Right lobe of liver (tissue), 6 donors: ENCODE measurements around the gene CCNL1. TPM values are rescaled to one million over a fixed set of nuclear protein-coding genes. Genes with fewer than 3 reads are reported as not detected.
"Not testable (repeated sequence)": the region's sequence is repeated elsewhere in the genome, so short reads cannot be mapped to it uniquely, and the experiment has no call there.

Source experiments
- ATAC-seq, 4 donors: fragments of 200-7000 bp; cut with Tn5 transposase; one replicate each; pipeline ENCODE4 v1.9.1; 2020; ENCODE audit warnings: mild to moderate bottlenecking in 4 of 4, moderate library complexity in 4 of 4
- DNase-seq, 3 donors: peaks; one replicate each; pipeline ENCODE4 v3.0.0-alpha.2; 2020
- H3K27ac ChIP-seq, 3 donors: fragments of 200-600 bp; one replicate each; pipeline ENCODE4 v1.8.0; 2022
- H3K27me3 ChIP-seq, 2 donors: fragments of 200-600 bp; one replicate each; pipeline ENCODE4 v1.8.0; 2022
- H3K36me3 ChIP-seq, 4 donors: fragments of 200-600 bp; sonication (generic) in 1 of 4; one replicate each; pipeline versions ENCODE4 v1.5.1 to v1.8.0; 2017 to 2022; ENCODE audit warnings: control low read depth in 1 of 4
- H3K4me1 ChIP-seq, 4 donors: fragments of 200-600 bp; sonication (generic) in 1 of 4; one replicate each; pipeline versions ENCODE4 v1.5.1 to v1.8.0; 2017 to 2022; ENCODE audit warnings: control low read depth in 1 of 4
- H3K4me3 ChIP-seq, 3 donors: fragments of 200-600 bp; one replicate each; pipeline ENCODE4 v1.8.0; 2022
- H3K9me3 ChIP-seq, 4 donors: fragments of 200-600 bp; sonication (generic) in 1 of 4; one replicate each; pipeline versions ENCODE4 v1.5.1 to v1.8.0; 2017 to 2022; ENCODE audit warnings: control low read depth in 1 of 4
- POLR2A ChIP-seq: fragments of 450-650 bp; IDR thresholded peaks from one replicate; pipeline ENCODE4 v1.6.1; 2017; ENCODE audit warnings: antibody characterized with exemption, mild to moderate bottlenecking
- WGBS: methylation state at CpG from one replicate; pipeline ENCODE4 v1.1.6; 2018; ENCODE audit warnings: low coverage, low lambda C conversion rate; ENCODE audit not compliant: insufficient coverage; ENCODE audit errors: missing lambda C conversion rate; 5-methylcytosine and 5-hydroxymethylcytosine counted together
- intact Hi-C, 2 donors: fragments of 100-400 bp; cut with DNase I; formaldehyde crosslinking; loops; one replicate each; pipeline versions ENCODE4 v1.11.2 to v1.14.1; 2022
- total RNA-seq, 6 experiments: library from RNA; depleted of rRNA in 2 of 6; stranded (reverse); fragments of >200 nt in 2 of 6; fragmentation: NEBNext Ultra II Directional in 3 of 6; extraction: Animal tissue kit (Norgen Biotek cat#: 25700) in 3 of 6; gene quantifications; one replicate each; pipeline versions ENCODE4 v1.1.0 to v1.2.4, GENCODE V29; 2016 to 2023
- TF ChIP-seq, protein P1 (sequence below), 4 donors: fragments of 200-600 bp in 3 of 4; fragments of 450-650 bp in 1 of 4; IDR thresholded peaks; one replicate each; pipeline versions ENCODE4 v1.5.1 to v1.8.0; 2016 to 2022; ENCODE audit warnings: antibody characterized with exemption in 4 of 4, mild to moderate bottlenecking in 2 of 4
- donor health status: DM: no; HTN: yes; CAD: no.
- donor health status: DM: no; HTN: no; CAD: no.
- donor health status: DM: no; HTN: no; CAD: no.
- donor health status: DM: no; HTN: yes; CAD: no.
- donor health status: DM: no; HTN: yes; CAD: no.

CCNL1 gene
- total RNA-seq, 6 experiments from 2014 or later, result 34.0 to 153 (median 78.5) TPM

- DNase-seq (no peak), ATAC-seq (no peak)
- Histone ChIP-seq H3K9me3 (no peaks in the 10 kb centered on the region), H3K4me3 (no peak overlapping the region), H3K27me3 (no peaks in the 10 kb centered on the region), H3K4me1 (peaks cover 0 to 6% (median 3%) of the 10 kb centered on the region in 4 donors), H3K36me3 (no peaks in the 10 kb centered on the region), H3K27ac (no peak overlapping the region)
- intact Hi-C loops, result no loop called here
- 95% methylated on average over 8 of the region's 10 CpGs for WGBS
- no peak for TF ChIP-seq POLR2A
- TF ChIP-seq, protein P1, sequence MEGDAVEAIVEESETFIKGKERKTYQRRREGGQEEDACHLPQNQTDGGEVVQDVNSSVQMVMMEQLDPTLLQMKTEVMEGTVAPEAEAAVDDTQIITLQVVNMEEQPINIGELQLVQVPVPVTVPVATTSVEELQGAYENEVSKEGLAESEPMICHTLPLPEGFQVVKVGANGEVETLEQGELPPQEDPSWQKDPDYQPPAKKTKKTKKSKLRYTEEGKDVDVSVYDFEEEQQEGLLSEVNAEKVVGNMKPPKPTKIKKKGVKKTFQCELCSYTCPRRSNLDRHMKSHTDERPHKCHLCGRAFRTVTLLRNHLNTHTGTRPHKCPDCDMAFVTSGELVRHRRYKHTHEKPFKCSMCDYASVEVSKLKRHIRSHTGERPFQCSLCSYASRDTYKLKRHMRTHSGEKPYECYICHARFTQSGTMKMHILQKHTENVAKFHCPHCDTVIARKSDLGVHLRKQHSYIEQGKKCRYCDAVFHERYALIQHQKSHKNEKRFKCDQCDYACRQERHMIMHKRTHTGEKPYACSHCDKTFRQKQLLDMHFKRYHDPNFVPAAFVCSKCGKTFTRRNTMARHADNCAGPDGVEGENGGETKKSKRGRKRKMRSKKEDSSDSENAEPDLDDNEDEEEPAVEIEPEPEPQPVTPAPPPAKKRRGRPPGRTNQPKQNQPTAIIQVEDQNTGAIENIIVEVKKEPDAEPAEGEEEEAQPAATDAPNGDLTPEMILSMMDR (IDR thresholded peaks at IDR 0.05), result no peak
Observed at GRCh38 chr3:157176934-157177333, 17.0 kb upstream of the CCNL1 start.

GRCh38 chr3:157175691-157176507 lies 16.0 kb upstream of the CCNL1 start:
- peak; percentile 23 to 37 (median 29) for ATAC-seq
- Histone ChIP-seq H3K4me3 (peak overlapping the region; percentile 42 to 62 (median 55)), H3K4me1 (peaks cover 0 to 6% (median 3%) of the 10 kb centered on the region in 4 donors), H3K36me3 (no peaks in the 10 kb centered on the region), H3K9me3 (no peaks in the 10 kb centered on the region), H3K27ac (peak overlapping the region; percentile 95 to 96 (median 95)), H3K27me3 (no peaks in the 10 kb centered on the region)
- 9% methylated on average over 8 of the region's 12 CpGs for WGBS
- DNase-seq, result peak in 2 of 3 donors; percentile 57 to 68
- no peak for TF ChIP-seq POLR2A
- TF ChIP-seq, protein P1 (IDR thresholded peaks at IDR 0.05), result no peak
- intact Hi-C loops, result no loop called here

DNA sequence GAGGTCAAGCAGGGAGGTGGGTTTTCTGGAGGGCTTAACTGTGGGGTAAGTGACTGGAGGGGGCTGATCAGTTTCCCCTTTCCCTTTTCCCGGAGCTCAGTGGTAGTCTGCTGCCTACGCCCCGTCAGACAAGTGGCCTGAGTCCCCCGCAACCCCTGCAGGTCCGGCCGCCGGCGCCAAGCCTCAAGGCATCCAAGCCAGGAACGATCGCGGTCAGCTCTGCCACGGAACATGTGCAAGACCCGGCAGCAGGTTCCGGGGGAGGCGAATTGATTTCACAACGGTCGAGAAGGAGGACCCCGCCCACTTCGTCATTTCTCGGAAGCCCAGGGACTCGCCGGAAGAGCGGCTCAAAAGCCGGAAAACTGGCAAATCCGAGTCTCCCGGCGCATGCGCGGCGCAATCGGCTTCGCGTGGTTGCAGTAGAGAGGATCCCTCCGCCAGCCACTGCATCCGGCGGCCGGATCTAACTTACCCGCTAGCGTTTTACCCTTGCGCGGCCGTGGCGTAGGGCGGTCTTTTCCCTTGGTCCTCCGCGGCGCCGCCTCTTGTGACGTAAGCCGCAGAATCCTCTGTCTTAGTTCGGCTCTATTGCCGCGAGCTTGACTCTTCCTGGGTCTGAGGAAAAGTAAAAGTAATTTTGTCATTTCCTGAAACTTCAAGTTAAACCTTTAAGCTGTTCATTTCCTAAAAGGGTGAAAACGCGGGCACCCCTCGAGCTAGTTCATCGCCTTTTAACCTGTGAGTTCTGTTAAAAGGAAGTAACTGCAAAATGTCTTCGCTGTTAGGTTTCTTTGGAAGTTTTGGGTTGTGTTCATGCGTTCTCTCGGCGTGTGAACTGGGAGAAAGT lies 14.9 kb upstream of the CCNL1 start:
- peak overlapping the region; percentile 42 to 62 (median 55) for H3K4me3 ChIP-seq
- WGBS, result 2% methylated on average over 23 of the region's 61 CpGs
- peak; percentile 99 for DNase-seq
- H3K36me3 ChIP-seq, result no peaks in the 10 kb centered on the region
- H3K4me1 ChIP-seq, result peaks cover 0 to 6% (median 3%) of the 10 kb centered on the region in 4 donors
- no peaks in the 10 kb centered on the region for H3K27me3 ChIP-seq
- ATAC-seq, result peak; percentile 93 to 97 (median 95)
- peak overlapping the region; percentile 95 to 97 (median 96) for H3K27ac ChIP-seq
- no peaks in the 10 kb centered on the region for H3K9me3 ChIP-seq
- TF ChIP-seq POLR2A, result peak; percentile 99
- TF ChIP-seq, protein P1 (IDR thresholded peaks at IDR 0.05), result no peak
- intact Hi-C loops, result no loop called here

DNA sequence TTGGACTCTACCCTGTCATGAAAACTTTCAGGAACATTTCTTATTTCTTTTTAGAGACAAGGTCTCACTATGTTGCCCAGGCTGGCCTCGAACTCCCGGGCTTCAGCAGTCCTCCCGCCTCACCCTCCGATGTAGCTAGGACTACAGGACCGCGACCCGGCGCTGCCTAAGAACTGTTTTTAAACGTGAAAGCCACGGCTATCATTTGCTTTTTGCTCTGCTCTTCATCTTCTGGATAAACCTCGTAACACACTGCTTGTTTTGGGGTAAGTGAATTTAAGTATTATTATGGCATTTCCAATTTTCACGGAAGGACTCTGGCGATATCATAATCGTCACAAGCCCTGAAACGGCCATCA lies 14.3 kb upstream of the CCNL1 start:
- intact Hi-C loops, result no loop called here
- H3K4me1 ChIP-seq, result peaks cover 0 to 6% (median 3%) of the 10 kb centered on the region in 4 donors
- peak overlapping the region; percentile 31 to 62 (median 52) for H3K4me3 ChIP-seq
- no peaks in the 10 kb centered on the region for H3K27me3 ChIP-seq
- TF ChIP-seq, protein P1 (IDR thresholded peaks at IDR 0.05), result no peak
- TF ChIP-seq POLR2A, result no peak
- 1% methylated on average over 15 of the region's 15 CpGs for WGBS
- H3K9me3 ChIP-seq, result no peaks in the 10 kb centered on the region
- H3K36me3 ChIP-seq, result no peaks in the 10 kb centered on the region
- DNase-seq, result peak in 2 of 3 donors; percentile 53 to 66
- H3K27ac ChIP-seq, result peak overlapping the region; percentile 95 to 97 (median 96)
- ATAC-seq, result peak; percentile 15 to 35 (median 28)

- intact Hi-C loops, result not testable (repeated sequence)
- peak in 1 of 3 donors; percentile 20 for DNase-seq
Observed at GRCh38 chr3:157173343-157173742, 13.4 kb upstream of the CCNL1 start.

More at GRCh38 chr3:157173343-157173742, 13.4 kb upstream of the CCNL1 start:
- WGBS, result 100% methylated on average over 5 of the region's 14 CpGs
- H3K4me3 ChIP-seq, H3K27me3 ChIP-seq, H3K27ac ChIP-seq, H3K4me1 ChIP-seq, H3K36me3 ChIP-seq, H3K9me3 ChIP-seq, ATAC-seq: not testable (repeated sequence)
